Muscle layer of colon (tissue), 2 donors: Measurements from ENCODE around the gene ETV3.
"Not testable (repeated sequence)": the region's sequence is repeated elsewhere in the genome, so short reads cannot be mapped to it uniquely, and the experiment has no call there.

Experiments used
- H3K27ac ChIP-seq: one replicate; pipeline ENCODE4 v1.7.0; 2013; ENCODE audit warnings: low read depth, mild to moderate bottlenecking, low read length, moderate library complexity
- H3K27me3 ChIP-seq, 2 donors: one replicate each; pipeline ENCODE4 v1.7.0; 2013; ENCODE audit warnings: low read length in 2 of 2, mild to moderate bottlenecking in 2 of 2; ENCODE audit not compliant: insufficient read depth in 2 of 2, control insufficient read depth in 1 of 2
- H3K36me3 ChIP-seq: one replicate; pipeline ENCODE4 v1.7.0; 2013; ENCODE audit warnings: mild to moderate bottlenecking, low read length; ENCODE audit not compliant: insufficient read depth
- H3K4me1 ChIP-seq: one replicate; pipeline ENCODE4 v1.7.0; 2013; ENCODE audit warnings: mild to moderate bottlenecking, low read length; ENCODE audit not compliant: insufficient read depth
- H3K4me3 ChIP-seq, 2 donors: one replicate each; pipeline ENCODE4 v1.7.0; 2013; ENCODE audit warnings: low read length in 2 of 2, low read depth in 1 of 2, mild to moderate bottlenecking in 1 of 2, moderate library complexity in 1 of 2
- H3K9ac ChIP-seq: one replicate; pipeline ENCODE4 v1.7.0; 2013; ENCODE audit warnings: low read length
- H3K9me3 ChIP-seq: one replicate; pipeline ENCODE4 v1.7.0; 2013; ENCODE audit warnings: mild to moderate bottlenecking, low read length
- donor health status: abdominal sarcoma.
- donor health status: Adenocarcinoma of cecum.

Gene ETV3

GRCh38 chr1:157108448-157108847 is 29.7 kb downstream of the ETV3 start:
- Histone ChIP-seq H3K9me3 (no peaks in the 10 kb centered on the region), H3K9ac (no peak overlapping the region), H3K27me3 (peaks cover 14 to 38% of the 10 kb centered on the region in 2 donors), H3K4me1 (no peaks in the 10 kb centered on the region), H3K4me3 (no peak overlapping the region), H3K27ac (no peak overlapping the region), H3K36me3 (no peaks in the 10 kb centered on the region)

GRCh38 chr1:157107702-157108101 is 30.5 kb downstream of the ETV3 start:
- Histone ChIP-seq H3K4me1 (no peaks in the 10 kb centered on the region), H3K27ac (no peak overlapping the region), H3K36me3 (no peaks in the 10 kb centered on the region), H3K9ac (no peak overlapping the region), H3K27me3 (peaks cover 14 to 38% of the 10 kb centered on the region in 2 donors), H3K9me3 (no peaks in the 10 kb centered on the region), H3K4me3 (no peak overlapping the region)

GRCh38 chr1:157106813-157107189 is 31.4 kb downstream of the ETV3 start:
- Histone ChIP-seq H3K36me3 (no peaks in the 10 kb centered on the region), H3K9me3 (no peaks in the 10 kb centered on the region), H3K27ac (no peak overlapping the region), H3K4me3 (no peak overlapping the region), H3K27me3 (peaks cover 14 to 29% of the 10 kb centered on the region in 2 donors), H3K4me1 (no peaks in the 10 kb centered on the region), H3K9ac (no peak overlapping the region)

- H3K27me3 ChIP-seq: peaks cover 14 to 27% of the 10 kb centered on the region in 2 donors
- H3K36me3 ChIP-seq: no peaks in the 10 kb centered on the region
- H3K4me1 ChIP-seq: no peaks in the 10 kb centered on the region
- H3K9me3 ChIP-seq: no peaks in the 10 kb centered on the region
- H3K27ac ChIP-seq: no peak overlapping the region
- no peak overlapping the region for H3K4me3 ChIP-seq
- no peak overlapping the region for H3K9ac ChIP-seq
Measured at GRCh38 chr1:157105988-157106812, 32.0 kb downstream of the ETV3 start.

GRCh38 chr1:157105298-157105987 is 32.8 kb downstream of the ETV3 start:
- no peak overlapping the region for H3K27ac ChIP-seq
- peaks cover 14 to 27% of the 10 kb centered on the region in 2 donors for H3K27me3 ChIP-seq

GRCh38 chr1:157104598-157105293 is 33.4 kb downstream of the ETV3 start:
- no peak overlapping the region for H3K4me3 ChIP-seq
- H3K4me1 ChIP-seq: no peaks in the 10 kb centered on the region
- H3K9me3 ChIP-seq: no peaks in the 10 kb centered on the region
- peaks cover 14 to 27% of the 10 kb centered on the region in 2 donors for H3K27me3 ChIP-seq
- no peak overlapping the region for H3K9ac ChIP-seq
- H3K36me3 ChIP-seq: no peaks in the 10 kb centered on the region
- H3K27ac ChIP-seq: no peak overlapping the region

More at GRCh38 chr1:157105298-157105987, 32.8 kb downstream of the ETV3 start:
- no peak overlapping the region for H3K4me3 ChIP-seq
- no peak overlapping the region for H3K9ac ChIP-seq
- H3K36me3 ChIP-seq: no peaks in the 10 kb centered on the region
- no peaks in the 10 kb centered on the region for H3K9me3 ChIP-seq
- H3K4me1 ChIP-seq: no peaks in the 10 kb centered on the region

- no peak overlapping the region for H3K9ac ChIP-seq
- H3K27ac ChIP-seq: no peak overlapping the region
- H3K9me3 ChIP-seq: no peaks in the 10 kb centered on the region
- peaks cover 7 to 16% of the 10 kb centered on the region in 2 donors for H3K27me3 ChIP-seq
- H3K4me1 ChIP-seq: no peaks in the 10 kb centered on the region
- no peaks in the 10 kb centered on the region for H3K36me3 ChIP-seq
- no peak overlapping the region for H3K4me3 ChIP-seq
Measured at GRCh38 chr1:157103268-157103667, 34.9 kb downstream of the ETV3 start.

GRCh38 chr1:157101149-157101548 is 37.0 kb downstream of the ETV3 start:
- Histone ChIP-seq H3K9ac (no peak overlapping the region), H3K4me1 (no peaks in the 10 kb centered on the region), H3K27ac (no peak overlapping the region), H3K36me3 (no peaks in the 10 kb centered on the region), H3K27me3 (no peaks in the 10 kb centered on the region), H3K9me3 (no peaks in the 10 kb centered on the region), H3K4me3 (no peak overlapping the region)

GRCh38 chr1:157099633-157100009 is 38.6 kb downstream of the ETV3 start, which contains the start of gene ETV3L:
TSS of gene ETV3L (minus strand) at chr1:157099808. CDS start at chr1:157099523, 285 bp downstream.
- H3K4me3 ChIP-seq: no peak within 1 kb of the TSS
- H3K27me3 ChIP-seq: no peaks in the 10 kb centered on the region
- H3K9ac ChIP-seq: no peak within 1 kb of the TSS
- H3K9me3 ChIP-seq: no peaks in the 10 kb centered on the region
- H3K36me3 ChIP-seq: no peaks in the 10 kb centered on the region
- H3K27ac ChIP-seq: no peak within 1 kb of the TSS
- H3K4me1 ChIP-seq: no peaks in the 10 kb centered on the region

- H3K27ac ChIP-seq, H3K27me3 ChIP-seq, H3K4me1 ChIP-seq: not testable (repeated sequence)
Measured at GRCh38 chr1:157098987-157099632, 39.1 kb downstream of the ETV3 start.

GRCh38 chr1:157098519-157098918 is 39.7 kb downstream of the ETV3 start:
- H3K9ac ChIP-seq: no peak overlapping the region
- H3K4me1 ChIP-seq: no peaks in the 10 kb centered on the region
- no peaks in the 10 kb centered on the region for H3K27me3 ChIP-seq
- H3K9me3 ChIP-seq: no peaks in the 10 kb centered on the region
- no peaks in the 10 kb centered on the region for H3K36me3 ChIP-seq
- no peak overlapping the region for H3K27ac ChIP-seq
- H3K4me3 ChIP-seq: no peak overlapping the region

More at GRCh38 chr1:157098987-157099632, 39.1 kb downstream of the ETV3 start:
- not testable (repeated sequence) for H3K9me3 ChIP-seq, H3K36me3 ChIP-seq, H3K9ac ChIP-seq, H3K4me3 ChIP-seq
